ENCODE results near the gene INPP5F. TPM values are rescaled to one million over a fixed set of nuclear protein-coding genes. Genes with fewer than 3 reads are reported as not detected.

INPP5F gene
- total and polyA plus RNA-seq, 2 experiments from 2014 or later = 41.4 to 86.0 TPM

DNA sequence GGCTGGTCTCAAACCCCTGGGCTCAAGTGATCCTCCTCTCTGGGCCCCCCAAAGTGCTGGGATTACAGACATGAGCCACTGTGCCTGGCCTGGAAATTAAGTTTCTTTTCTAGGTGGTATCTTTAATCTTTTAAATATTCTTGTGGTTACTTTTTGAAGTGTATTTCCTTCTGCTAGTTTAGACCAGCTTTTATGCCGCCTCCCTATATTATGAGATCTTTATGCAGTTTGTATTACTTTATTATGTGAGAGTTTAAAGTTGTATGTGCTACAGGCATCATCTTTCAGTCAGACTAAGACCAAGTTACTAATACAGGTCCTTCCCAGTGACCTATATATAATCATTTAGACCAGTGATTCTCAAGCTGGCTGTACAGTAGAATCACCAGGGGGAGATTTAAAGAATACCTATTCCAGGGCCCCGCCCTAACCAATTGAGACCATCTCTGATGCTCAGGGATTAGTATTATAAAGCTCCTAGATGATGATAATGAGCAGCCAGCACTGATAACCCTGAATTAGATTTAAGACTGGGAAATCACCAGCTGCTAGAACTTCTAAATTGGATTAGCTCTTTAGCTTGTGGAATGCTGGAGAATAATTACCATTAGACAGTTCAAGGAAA is 11.3 kb downstream of the INPP5F start (continued):
- TF ChIP-seq, protein P1, sequence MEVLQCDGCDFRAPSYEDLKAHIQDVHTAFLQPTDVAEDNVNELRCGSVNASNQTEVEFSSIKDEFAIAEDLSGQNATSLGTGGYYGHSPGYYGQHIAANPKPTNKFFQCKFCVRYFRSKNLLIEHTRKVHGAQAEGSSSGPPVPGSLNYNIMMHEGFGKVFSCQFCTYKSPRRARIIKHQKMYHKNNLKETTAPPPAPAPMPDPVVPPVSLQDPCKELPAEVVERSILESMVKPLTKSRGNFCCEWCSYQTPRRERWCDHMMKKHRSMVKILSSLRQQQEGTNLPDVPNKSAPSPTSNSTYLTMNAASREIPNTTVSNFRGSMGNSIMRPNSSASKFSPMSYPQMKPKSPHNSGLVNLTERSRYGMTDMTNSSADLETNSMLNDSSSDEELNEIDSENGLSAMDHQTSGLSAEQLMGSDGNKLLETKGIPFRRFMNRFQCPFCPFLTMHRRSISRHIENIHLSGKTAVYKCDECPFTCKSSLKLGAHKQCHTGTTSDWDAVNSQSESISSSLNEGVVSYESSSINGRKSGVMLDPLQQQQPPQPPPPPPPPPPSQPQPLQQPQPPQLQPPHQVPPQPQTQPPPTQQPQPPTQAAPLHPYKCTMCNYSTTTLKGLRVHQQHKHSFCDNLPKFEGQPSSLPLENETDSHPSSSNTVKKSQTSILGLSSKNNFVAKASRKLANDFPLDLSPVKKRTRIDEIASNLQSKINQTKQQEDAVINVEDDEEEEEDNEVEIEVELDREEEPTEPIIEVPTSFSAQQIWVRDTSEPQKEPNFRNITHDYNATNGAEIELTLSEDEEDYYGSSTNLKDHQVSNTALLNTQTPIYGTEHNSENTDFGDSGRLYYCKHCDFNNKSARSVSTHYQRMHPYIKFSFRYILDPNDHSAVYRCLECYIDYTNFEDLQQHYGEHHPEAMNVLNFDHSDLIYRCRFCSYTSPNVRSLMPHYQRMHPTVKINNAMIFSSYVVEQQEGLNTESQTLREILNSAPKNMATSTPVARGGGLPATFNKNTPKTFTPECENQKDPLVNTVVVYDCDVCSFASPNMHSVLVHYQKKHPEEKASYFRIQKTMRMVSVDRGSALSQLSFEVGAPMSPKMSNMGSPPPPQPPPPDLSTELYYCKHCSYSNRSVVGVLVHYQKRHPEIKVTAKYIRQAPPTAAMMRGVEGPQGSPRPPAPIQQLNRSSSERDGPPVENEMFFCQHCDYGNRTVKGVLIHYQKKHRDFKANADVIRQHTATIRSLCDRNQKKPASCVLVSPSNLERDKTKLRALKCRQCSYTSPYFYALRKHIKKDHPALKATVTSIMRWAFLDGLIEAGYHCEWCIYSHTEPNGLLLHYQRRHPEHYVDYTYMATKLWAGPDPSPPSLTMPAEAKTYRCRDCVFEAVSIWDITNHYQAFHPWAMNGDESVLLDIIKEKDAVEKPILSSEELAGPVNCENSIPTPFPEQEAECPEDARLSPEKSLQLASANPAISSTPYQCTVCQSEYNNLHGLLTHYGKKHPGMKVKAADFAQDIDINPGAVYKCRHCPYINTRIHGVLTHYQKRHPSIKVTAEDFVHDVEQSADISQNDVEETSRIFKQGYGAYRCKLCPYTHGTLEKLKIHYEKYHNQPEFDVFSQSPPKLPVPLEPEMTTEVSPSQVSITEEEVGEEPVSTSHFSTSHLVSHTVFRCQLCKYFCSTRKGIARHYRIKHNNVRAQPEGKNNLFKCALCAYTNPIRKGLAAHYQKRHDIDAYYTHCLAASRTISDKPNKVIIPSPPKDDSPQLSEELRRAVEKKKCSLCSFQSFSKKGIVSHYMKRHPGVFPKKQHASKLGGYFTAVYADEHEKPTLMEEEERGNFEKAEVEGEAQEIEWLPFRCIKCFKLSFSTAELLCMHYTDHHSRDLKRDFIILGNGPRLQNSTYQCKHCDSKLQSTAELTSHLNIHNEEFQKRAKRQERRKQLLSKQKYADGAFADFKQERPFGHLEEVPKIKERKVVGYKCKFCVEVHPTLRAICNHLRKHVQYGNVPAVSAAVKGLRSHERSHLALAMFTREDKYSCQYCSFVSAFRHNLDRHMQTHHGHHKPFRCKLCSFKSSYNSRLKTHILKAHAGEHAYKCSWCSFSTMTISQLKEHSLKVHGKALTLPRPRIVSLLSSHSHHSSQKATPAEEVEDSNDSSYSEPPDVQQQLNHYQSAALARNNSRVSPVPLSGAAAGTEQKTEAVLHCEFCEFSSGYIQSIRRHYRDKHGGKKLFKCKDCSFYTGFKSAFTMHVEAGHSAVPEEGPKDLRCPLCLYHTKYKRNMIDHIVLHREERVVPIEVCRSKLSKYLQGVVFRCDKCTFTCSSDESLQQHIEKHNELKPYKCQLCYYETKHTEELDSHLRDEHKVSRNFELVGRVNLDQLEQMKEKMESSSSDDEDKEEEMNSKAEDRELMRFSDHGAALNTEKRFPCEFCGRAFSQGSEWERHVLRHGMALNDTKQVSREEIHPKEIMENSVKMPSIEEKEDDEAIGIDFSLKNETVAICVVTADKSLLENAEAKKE (CRISPR knock-in tag; IDR thresholded peaks at IDR 0.05) = no peak
- TF ChIP-seq POLR2AphosphoS5 (IDR thresholded peaks at IDR 0.05; ENCODE audit: low read depth) (no peak), EZH2phosphoT487 (IDR thresholded peaks at IDR 0.05; ENCODE audit: unreplicated experiment) (no peak), EZH2 (IDR thresholded peaks at IDR 0.05; ENCODE audit: low read depth, unreplicated experiment) (no peak), CTCF (conservative IDR thresholded peaks at IDR 0.05; ENCODE audit: low read depth in 2 of 2) (no peak), NANOG (IDR thresholded peaks at IDR 0.05; ENCODE audit: borderline replicate concordance) (no peak), JUNB (IDR thresholded peaks at IDR 0.05; ENCODE audit: unreplicated experiment) (no peak), STAT1 (IDR thresholded peaks at IDR 0.05; ENCODE audit: unreplicated experiment) (no peak)
